Body of pancreas (tissue), 4 donors: ENCODE data around the gene SPNS3.

Experiments
- CTCF ChIP-seq, 7 experiments: fragments of 450-650 bp in 4 of 7; fragments of 200-600 bp in 3 of 7; sonication (generic) in 3 of 7; IDR thresholded peaks; one replicate each; pipeline ENCODE4 v1.5.1; 2016 to 2019; ENCODE audit warnings: antibody characterized with exemption in 7 of 7
- POLR2A ChIP-seq, 3 donors: fragments of 450-650 bp; IDR thresholded peaks; one replicate each; pipeline ENCODE4 v1.6.1; 2016; ENCODE audit warnings: antibody characterized with exemption in 3 of 3, mild to moderate bottlenecking in 2 of 3

- no peak for TF ChIP-seq CTCF (IDR thresholded peaks at IDR 0.05)
- no peak for TF ChIP-seq POLR2A (IDR thresholded peaks at IDR 0.05)
Measured at GRCh38 chr17:4443476-4443875, 9.7 kb downstream of the SPNS3 start.
